ENCODE measurements around the gene INS.

The INS gene

DNA sequence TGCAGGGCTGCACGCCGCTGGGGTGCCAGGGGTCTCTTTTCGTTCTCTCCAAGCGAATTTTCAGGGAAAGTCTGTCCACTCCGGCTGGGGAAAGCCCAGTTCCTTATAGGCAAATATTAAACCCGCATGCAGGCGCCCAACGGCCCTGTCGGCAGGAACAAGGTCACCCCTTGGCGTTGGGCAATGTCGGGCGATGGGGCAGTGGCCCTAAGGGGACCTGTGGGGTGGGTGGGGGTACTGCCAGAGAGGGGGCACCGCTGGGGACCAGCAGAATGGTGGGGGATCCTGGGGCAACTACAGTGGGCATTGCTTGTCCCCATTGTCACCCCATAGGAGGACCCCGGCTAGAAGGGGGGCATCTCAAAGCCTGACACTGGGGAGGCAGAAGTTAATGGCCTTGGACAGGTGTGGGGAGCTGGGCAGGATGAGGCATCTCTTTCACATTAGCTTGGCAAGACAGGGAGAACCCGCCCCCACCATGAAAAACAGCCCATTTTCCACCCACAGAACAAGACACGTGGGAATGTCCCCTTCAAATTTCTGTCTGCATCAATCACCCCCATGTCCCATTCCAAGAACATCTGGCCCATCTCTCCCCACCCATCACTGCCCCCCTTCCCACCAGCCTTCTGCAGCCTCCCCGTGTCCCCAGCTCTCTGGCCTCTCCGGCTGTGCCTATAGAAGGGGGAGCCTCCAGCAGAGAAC is 16.3 kb downstream of the INS start:
- DNase-seq (ENCODE audit: low read depth in 3 of 3): no peak

DNA sequence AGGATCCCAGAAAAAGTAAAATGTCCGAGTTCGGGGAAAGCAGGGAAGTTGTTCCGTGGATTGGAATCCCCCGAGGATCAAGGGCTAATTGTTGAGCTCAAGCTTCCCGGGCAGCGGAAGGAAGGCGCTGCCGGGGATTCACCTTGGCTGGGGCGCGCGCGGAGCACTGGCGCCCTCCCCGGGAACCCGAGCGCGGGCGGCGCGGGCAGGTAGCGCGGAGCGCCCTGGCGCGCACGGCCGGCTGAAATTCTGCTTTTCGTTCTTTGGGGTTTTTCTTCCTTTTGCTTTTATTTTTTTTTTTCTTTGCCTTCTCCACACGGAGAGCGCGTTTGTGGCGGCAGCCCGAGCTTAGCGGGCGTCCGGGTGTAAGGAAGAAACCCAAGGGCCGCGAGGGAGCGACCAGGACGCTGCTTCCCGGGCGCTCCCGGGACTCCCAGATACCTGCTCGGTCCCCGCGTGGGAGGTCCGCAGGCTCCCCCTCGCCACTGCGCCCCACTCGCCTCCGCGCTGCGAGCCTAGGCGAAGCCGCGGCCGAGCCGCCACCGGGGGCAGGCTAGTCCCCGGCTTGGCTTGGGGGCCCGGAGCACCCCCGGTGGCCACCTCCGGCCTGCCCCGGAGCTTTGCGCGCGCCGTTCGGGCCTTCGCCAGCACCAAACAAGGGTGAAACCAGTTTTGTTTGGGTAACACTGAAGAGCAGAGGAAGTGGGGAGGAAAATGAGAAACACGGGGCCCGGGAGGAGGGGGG is 17.0 kb downstream of the INS start:
- no peak for DNase-seq (ENCODE audit: low read depth in 3 of 3)

DNA sequence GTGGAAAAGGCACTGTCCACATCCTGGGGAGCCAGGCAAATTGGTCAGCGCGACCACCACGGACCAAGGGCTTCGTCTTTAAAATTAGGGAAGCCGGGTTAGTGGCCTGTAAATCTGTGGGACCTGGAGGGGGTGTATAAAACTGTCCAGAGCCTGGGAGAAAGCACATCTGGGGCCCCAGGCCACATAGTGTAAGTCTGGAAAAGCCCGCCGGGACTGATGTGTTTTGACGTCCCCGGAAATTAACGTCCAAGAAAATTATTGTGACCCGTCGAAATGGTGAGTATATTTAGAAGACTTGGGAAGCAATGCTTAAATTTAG is 17.6 kb downstream of the INS start:
- no peak for DNase-seq (ENCODE audit: low read depth in 3 of 3)

DNA sequence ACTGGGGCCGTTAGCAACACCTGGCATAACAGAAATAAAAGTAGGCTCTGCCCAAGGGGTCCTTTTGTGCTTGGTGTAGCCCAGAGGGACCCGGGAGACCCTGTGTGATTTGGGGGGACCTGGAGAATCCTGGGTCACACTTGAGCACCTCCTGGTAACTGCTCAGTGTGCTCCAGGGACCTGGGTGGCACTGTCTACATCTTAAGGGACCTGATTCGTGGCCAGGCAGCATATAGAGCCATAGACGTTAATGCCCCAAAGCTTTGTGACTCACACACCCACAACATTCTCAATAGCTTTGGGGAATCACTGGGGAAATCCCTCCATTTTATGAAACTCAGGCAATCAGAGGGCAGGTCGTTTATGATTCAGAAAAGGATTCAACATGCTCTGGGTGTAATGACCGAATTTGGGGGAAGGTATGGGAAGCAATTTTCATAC is 18.2 kb downstream of the INS start:
- peak in 1 of 3 experiments; percentile 21 for DNase-seq (ENCODE audit: low read depth in 3 of 3)

DNA sequence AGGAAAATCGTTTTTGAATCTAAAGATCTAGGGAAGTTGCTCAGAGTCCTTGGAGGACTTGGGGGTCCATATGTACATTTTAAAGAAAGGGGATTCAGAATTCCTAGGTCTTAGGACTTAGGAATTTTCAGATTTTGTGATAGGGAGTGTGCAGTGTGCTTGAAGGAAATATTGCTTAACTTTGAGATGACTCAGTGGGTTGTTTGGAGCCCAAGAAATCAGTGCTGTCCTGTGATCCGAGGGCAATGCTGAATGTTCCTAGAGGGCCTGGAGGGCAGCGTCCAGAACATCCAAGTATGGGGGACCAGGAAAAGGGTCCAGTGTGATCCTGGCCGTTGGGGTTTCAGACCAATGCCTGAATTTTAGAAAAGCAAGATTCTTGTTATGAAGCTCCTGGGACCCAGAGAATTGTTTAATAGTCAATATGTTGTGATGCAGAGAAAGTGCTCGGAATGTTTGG is 18.7 kb downstream of the INS start:
- no peak for DNase-seq (ENCODE audit: low read depth in 3 of 3)

DNA sequence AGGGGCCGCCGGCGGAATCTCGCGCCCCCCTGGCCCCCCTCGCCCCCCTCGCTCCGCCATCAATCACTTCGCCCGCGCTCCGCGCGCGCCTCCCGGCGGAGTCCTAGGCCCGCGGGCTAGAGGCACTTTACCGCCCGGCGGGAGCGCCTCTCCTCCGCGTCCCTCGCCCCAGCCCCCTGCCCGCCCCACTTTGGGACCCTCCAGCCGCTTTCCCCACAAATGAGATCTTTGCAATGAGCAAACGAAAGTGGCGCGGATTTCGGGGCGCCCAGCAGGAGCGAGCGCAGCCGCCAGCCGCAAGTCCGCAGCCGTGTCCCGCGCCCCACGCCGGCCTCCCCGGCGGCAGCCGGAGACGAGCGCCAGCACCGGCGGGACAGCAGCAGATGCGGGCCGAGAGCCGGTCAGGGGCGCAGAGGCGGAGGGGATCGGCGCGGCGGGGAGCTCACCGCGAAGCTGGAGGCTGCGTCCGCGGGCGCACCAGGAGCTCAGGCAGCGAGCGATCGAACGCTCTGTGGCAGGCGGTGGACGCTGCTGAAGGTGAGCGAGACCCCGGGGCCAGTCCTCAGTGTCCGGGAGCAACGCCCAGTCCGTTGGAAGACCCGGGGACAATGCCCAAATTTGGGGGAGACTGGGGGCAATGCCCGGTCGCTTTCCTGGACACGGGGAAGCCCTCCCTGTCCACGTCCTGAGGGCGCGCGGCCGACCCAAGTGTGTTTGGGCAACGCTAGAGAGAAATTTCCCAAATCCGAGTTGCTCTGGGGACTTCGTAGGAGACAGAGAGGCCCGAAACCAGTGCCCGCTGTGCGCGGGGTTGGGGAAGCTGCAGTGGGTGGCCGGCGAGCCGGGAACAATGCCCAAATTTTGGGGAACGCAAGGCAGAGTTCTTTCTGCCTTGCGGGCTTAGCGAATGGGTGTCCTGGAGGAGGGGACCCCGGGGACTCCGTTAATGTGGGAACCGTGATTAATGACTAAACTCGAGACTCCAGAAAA is 20.3 kb downstream of the INS start:
- no peak for DNase-seq (ENCODE audit: low read depth in 3 of 3)

DNA sequence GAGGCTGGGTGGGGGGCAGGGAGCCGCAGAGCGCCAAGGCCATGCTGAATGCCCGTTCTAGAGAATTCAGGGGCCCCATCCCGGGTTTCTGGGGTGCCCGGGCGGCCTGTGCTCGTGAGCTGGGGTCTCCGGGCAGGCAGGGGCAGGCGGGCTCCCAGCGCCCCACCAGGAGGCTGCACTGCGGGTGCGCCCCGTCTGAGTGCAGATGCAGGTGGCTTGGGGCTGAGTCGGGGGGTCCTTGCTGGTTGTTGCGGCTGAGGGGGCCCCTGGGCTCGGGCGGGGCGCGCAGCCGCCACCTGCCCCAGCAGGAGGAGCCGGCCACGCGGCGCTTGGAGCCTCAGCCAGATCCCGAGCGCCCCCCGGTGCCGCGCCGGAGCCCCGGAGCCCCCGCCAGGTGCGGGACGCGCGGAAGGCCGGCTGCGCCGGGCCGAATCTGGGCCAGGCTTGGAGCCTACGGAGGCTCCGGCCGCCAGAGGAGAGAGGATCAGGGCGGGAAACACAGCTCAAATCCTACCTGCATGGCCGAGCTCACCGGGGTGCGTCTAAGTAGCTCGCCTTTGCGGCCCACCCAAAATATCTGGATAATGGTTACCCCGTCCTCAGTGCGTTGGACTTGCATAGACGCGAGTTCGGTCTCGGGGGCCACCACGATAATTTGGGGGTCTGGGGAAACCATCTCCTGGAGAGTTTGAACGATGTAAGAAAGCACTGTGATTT is 21.2 kb downstream of the INS start:
- no peak for DNase-seq (ENCODE audit: low read depth in 3 of 3)

DNA sequence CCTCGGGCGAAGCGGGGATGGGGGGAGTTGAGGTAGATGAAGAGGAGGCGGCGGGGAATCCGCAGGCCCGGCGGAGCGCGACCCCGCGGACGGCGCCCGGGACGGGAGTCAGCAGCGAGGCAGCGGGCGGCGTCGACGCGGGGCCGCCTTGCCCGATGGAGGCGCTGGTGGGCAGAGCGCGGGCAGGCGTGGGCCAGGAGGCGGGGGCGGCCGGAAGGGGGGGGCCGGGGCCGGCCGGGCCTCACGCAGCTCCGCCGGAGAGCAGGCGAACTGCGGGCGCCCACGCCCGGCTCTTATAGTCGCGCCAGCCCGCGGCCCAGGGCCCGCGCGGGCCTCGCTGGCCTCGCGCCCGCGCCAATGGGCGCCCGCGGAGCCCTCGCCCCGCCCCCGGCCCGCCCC is 21.9 kb downstream of the INS start, which contains the start of gene IGF2:
IGF2 (minus strand) TSS at position 267 of the 399 bp plus-strand sequence. CDS start 3,866 bp downstream, outside the sequence.
- DNase-seq (ENCODE audit: low read depth in 3 of 3): no peak

DNA sequence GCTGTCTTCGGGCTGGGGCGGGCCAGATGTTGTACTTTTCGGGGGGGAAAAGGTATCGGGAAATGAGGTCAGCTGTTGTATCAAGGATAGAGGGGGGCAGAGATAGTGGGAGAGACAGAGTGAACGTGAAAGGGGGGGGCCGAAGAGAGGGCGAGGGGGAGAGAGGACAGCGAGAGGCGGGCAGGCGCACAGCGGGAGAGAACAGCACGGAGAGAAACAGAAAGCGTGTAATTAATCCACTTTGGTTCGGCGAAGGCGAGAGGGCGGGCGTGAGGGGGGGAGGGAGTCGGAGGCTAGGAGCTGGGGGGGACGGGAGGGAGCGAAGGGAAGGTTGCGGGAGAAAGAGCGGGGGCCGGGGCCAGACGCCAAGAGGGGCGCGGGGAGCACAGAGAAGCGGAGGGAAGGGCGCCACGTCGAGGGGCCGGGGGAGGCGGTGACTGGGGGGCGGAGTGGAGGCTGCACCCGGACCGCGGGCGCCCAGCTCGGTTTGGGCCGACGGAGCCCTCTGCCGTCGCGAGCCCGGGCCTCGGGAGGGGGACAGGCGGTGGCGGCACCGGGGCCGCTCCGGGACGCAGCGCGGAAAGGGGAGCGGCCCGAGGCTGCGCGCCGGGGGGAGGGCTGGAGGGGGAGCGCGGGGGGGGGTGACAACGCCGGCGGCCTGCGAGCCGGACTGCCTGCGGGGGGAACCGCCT is 22.4 kb downstream of the INS start:
- no peak for DNase-seq (ENCODE audit: low read depth in 3 of 3)

DNA sequence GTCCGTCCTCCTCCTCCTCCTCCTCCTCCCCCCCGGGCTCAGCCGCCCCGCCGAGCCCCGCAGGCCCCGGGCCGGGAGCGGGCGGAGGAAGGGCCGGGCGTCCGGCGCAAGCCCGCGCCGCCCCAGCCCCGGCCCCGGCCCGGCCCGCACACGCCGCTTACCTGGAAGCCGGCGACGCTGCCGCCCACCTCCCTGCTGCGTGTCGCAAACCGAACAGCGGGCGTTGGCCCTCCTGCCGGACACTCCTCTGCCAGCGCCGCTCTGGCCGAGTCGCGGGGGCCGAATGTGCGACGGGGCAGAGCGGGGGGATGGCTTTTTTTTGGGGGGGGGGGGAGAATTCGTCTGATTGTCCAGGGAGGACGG is 23.0 kb downstream of the INS start:
- no peak for DNase-seq (ENCODE audit: low read depth in 3 of 3)

DNA sequence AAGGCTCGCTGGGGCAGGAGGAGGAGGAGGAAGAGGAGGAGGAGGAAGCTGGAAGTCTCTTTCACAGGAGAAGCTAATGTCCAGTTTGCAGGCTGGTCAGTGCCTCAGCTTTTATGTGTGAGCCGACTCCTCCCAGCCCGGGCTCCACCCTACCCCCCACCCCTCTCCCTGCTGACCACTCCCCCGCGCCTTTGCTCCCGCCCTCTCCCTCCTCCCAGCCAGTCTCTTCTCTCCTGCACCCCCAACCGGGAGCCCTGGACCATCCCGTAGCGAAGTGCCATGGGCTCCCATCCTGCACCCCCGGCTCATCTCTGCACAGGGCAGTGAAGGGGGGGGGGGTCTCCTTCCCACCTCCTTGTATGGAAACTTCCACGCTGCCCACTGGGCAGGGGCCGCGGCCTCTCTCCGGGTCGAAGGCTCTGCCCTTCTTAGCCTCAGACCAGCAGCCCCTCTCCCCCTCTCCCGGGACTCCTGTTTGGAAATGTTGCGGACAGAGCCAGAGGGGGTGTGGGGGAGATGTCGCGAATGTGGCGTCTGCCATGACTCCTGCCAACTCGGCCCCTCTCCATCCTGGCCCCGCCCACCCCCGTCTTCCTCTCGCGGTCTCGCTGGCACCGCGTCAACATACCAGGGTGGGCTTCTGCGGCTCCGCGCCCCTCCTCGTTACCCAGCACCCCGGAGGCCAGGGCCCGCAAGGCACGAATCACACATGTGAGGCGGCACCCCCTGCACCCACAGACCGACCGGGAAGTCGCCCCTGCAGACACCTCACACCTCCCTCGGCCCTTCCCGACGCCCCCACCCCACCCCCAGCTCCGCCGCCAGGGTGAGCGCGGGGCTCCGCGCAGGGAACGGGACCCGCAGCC is 23.6 kb downstream of the INS start:
- DNase-seq (ENCODE audit: low read depth in 3 of 3): no peak

DNA sequence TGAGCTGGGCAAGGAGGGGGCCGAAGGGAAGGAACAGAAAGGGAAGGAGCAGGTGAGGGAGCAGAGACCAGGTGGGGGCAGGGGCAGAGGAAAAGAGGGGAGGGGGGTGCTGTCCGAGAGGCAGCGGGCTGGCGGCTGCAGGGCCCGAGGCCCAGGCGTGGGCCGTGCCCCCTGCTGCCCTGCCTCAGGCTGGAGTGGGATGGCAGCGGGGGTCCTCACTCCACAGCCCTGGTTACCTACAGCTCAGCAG is 24.1 kb downstream of the INS start:
- DNase-seq (ENCODE audit: low read depth in 3 of 3): no peak

DNA sequence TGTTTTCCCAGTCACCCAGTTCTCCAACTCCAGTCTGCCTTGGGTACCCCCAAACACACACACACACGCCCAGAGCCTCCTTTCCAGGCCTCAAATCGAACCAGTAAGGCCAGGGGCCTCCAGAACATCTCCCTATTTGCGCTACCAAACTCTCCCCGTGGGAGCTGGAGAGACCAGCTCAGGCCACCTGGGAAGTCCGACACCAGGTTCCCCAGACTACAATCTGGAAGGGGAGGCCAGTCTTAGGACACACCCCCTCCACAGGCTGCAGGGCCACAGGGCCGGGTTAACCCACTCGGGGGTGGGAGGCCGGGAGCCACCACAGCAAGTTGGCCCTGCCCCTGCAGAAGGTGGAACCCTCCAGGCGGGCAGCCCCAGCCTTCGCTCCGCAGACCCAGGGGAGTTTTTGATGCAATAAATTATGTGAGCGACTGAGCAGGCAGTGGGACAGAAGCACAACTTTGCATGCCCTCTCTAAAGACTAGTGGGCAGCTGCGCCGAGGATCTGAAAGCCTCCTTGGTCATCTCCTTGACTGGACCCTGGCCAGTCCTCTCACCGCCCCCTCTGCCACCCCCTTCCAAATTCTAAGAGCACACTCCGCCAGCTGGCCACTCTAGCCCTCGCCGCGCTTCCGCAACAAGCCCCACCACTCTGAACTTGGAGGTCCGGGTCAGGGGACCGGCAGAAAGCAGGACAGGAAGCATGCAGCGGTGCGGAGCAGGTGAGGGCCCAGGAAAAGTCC is 24.6 kb downstream of the INS start:
- no peak for DNase-seq (ENCODE audit: low read depth in 3 of 3)

DNA sequence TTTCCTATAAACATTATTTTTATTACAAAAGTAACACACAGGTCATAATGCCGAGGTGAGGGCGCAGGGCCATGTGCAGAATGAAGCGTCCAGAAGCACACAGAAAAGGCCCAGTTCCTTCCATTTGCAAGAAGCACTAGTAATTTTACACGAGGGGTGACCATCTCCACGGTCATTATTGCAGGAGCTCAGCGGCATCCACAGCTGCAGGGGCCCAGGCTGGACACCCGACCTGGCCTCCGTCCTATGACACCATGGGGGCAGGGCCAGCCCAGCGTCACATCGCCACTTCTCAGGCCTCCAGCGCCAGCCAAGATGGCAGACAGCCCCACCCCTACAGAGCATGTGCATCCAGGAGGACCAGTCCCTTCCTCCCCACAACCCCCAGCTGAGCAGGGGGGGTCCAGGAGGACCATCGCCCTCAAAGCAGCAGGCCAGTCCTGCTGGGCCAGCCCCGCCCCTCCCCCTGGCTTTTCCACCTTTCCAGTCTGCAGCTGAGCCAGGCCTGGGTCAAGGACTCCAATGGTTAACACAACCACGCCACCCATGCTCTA is 25.3 kb downstream of the INS start:
- no peak for DNase-seq (ENCODE audit: low read depth in 3 of 3)

DNA sequence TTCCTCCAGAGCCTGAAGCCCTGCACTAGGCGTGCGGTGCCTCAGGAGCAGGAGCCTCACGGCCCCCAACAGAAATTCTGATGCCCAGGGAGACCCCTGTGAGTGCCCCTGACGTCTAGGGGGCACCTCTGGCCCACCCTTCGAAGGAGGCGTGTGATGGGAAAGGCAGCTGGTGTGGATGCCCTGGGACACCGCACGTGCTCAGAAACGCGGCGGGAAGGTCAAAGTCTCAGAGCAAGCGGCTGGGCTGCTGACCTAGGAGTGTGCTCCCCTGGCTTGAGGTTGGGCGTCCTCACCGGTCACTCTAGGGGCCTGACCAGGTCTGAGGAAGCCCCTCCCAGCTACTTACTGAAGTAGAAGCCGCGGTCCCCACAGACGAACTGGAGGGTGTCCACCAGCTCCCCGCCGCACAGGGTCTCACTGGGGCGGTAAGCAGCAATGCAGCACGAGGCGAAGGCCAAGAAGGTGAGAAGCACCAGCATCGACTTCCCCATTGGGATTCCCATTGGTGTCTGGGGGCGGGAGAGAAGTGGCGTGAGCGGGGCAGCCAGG is 25.9 kb downstream of the INS start:
- no peak for DNase-seq (ENCODE audit: low read depth in 3 of 3)

DNA sequence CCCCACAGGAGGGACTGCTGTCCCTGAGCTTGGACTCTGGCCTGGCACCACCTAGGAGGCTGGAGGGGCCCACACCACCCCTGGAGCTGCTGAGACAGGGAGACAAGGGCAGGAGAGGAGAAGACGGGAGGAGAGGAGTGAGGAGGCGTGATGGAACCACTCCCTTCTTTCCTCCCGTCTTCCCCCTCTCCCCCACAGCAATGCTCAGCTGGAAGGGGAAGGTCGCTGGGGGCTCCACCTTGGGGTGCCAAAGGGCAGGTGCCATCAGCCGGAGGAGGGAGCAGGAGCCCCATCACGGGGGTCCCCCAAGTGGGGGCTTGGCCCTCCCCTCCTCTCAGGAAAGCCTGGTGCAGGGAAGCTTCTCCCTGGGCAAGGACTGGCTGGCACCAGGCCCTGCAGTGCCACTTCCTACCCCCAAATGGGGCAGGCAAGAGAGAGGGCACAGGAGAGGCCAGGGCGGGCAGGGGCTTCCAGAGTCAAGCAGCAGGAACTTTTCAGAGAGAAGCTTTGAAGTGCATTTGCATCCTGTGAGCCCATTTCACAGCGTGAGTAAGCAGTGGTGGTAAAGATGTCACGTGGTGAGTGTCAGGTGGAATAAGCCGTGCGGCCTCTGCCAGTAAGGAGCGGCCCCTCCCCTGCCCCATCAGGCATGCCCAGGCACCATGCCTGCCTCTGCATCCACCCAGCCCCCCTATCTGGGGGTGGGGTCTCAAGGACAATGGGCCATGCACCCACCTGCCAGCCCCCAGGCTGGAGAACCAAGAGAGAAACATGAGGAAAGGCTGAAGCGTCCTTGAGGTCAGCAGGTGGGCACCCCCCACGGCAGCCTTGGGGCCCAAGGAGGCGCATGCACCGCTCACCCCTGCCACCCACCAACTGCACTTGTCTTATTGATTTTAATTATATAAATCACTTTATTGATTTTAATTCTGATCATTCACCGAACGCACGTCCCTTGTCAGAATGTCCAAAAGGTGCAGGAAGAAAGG is 26.7 kb downstream of the INS start:
- no peak for DNase-seq (ENCODE audit: low read depth in 3 of 3)

DNA sequence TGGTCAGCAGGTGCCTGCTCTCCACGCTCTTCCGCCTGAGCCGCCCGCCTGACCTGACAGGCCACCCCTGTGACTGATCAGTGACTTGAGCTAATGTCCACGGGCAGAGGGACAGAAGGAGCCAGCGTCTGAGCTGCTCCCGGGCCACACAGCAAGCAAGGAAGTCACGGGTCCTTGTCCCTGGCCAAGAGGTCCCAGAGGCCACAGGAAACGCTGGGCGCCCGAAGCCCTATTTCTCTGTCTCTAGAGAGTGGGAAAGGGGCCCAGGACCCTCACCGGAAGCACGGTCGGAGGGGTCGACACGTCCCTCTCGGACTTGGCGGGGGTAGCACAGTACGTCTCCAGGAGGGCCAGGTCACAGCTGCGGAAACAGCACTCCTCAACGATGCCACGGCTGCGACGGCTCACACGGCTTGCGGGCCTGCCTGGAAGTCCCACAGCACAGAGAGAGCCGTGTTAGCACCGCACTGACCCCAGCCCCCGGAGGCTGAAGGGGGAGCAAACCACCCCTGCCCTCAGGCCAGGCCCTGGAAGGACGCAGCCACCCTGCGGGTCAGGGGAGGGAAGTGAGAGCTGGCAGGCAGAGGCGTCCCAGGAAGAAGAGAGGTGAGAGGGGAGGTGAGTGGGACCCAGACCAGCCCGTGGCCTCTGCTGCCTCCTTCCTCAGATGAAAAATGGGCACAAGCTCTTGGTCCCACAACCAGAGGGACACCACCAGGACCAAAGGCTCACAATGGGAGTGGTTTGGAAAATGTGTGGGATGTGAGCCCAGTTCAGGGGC is 27.6 kb downstream of the INS start:
- no peak for DNase-seq (ENCODE audit: low read depth in 3 of 3)

All from stimulated activated CD4-positive, alpha-beta T cell treated with anti-CD3 and anti-CD28 coated beads, TNF-alpha, amount 100 ng/mL, for 4 hours (primary cell).